ENCODE results near the gene RABIF.
"Not testable (repeated sequence)": the region's sequence is repeated elsewhere in the genome, so short reads cannot be mapped to it uniquely, and the experiment has no call there.

The RABIF gene

GRCh38 chr1:202831906-202832305, 57.0 kb downstream of the RABIF start:
- no peak for DNase-seq

- not testable (repeated sequence) for DNase-seq
Measured at GRCh38 chr1:202829223-202829622, 59.7 kb downstream of the RABIF start.
